GM19193 (cell line): ENCODE data around the gene MARVELD3.

Experiments
- POLR2A ChIP-seq: IDR thresholded peaks from 4 replicates; pipeline ENCODE4 v1.6.1; 2011; ENCODE audit not compliant: insufficient read depth, insufficient read length; ENCODE audit errors: extremely low read depth

The MARVELD3 gene

GRCh38 chr16:71618429-71618828 is 7.6 kb upstream of the MARVELD3 start:
- TF ChIP-seq POLR2A: no peak

GRCh38 chr16:71622088-71622487 is 3.9 kb upstream of the MARVELD3 start:
- no peak for TF ChIP-seq POLR2A

- no peak for TF ChIP-seq POLR2A
Observed at GRCh38 chr16:71623597-71623996, 2.4 kb upstream of the MARVELD3 start.

GRCh38 chr16:71625113-71625850 is 702 bp upstream of the MARVELD3 start:
- no peak for TF ChIP-seq POLR2A

GRCh38 chr16:71626858-71627213 is 852 bp downstream of the MARVELD3 start:
- no peak for TF ChIP-seq POLR2A

GRCh38 chr16:71627731-71628181 is 1.8 kb downstream of the MARVELD3 start:
- no peak for TF ChIP-seq POLR2A

- no peak for TF ChIP-seq POLR2A
Observed at GRCh38 chr16:71628810-71629209, 2.8 kb downstream of the MARVELD3 start.

GRCh38 chr16:71629278-71630016 is 3.5 kb downstream of the MARVELD3 start:
- no peak for TF ChIP-seq POLR2A

- no peak for TF ChIP-seq POLR2A
Observed at GRCh38 chr16:71630808-71631207, 4.8 kb downstream of the MARVELD3 start.

- TF ChIP-seq POLR2A: no peak
Observed at GRCh38 chr16:71631776-71632175, 5.8 kb downstream of the MARVELD3 start.

GRCh38 chr16:71635632-71636031 is 9.6 kb downstream of the MARVELD3 start:
- no peak for TF ChIP-seq POLR2A

GRCh38 chr16:71637398-71637797 is 11.4 kb downstream of the MARVELD3 start:
- no peak for TF ChIP-seq POLR2A

GRCh38 chr16:71645450-71645849 is 19.5 kb downstream of the MARVELD3 start:
- no peak for TF ChIP-seq POLR2A

GRCh38 chr16:71647391-71647790 is 21.4 kb downstream of the MARVELD3 start:
- no peak for TF ChIP-seq POLR2A

- no peak for TF ChIP-seq POLR2A
Observed at GRCh38 chr16:71648162-71648561, 22.2 kb downstream of the MARVELD3 start.

- no peak for TF ChIP-seq POLR2A
Observed at GRCh38 chr16:71648921-71649320, 22.9 kb downstream of the MARVELD3 start.
